GM21447 (cell line): ENCODE measurements around the gene HCAR3.
"Not testable (repeated sequence)": the region's sequence is repeated elsewhere in the genome, so short reads cannot be mapped to it uniquely, and the experiment has no call there.

ENCODE experiments used
- ATAC-seq: cut with Tn5 transposase; IDR thresholded peaks from one replicate; pipeline ENCODE4 v1.9.1; 2021; ENCODE audit not compliant: unreplicated experiment

Gene HCAR3

DNA sequence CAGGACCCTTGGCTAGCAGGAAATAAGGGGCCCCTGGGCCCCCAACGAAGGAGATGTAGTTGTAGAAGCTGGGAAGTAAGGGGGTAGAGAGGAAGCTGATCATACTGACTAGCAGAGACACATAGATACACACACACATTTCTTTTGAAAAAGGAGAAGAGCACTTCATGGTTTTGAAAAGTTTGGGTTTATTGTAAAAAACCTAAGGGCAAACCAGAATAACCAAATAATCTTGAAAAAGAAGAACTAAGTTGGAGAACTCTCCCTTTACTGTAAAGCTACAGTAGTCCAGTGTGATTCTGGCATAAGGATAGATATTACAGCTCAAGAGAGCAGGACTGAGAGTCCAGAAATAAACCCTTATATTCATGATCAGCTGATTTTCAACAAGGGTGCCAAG, 5.8 kb upstream of the HCAR3 start:
- ATAC-seq, result no peak

DNA sequence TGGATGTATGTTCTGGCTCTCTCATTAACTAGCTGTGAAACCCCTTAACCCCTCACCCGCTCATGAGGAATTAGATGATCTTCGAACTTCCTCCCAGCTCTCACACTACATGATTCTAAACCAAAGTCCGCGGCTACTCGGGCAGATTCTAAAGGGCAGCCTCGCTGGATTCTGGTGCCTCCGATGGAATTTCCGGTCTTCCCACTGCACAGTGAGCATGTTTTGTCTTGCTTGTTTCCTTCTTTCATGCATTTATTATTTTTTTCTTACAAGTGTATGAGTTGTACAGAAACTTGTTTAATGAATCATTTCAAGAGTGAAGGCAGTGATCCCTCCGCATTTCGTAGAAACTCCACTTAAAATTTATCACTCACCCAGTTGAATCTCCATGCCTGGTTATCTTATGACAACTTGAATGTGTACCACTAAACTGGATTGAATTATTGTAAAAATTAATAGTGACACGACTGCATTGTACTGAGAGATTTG, 4.5 kb upstream of the HCAR3 start:
- no peak for ATAC-seq

- not testable (repeated sequence) for ATAC-seq
These were observed 1.4 kb downstream of the HCAR3 start for GRCh38 chr12:122715211-122715610.

GRCh38 chr12:122713491-122714188, 3.0 kb downstream of the HCAR3 start:
- not testable (repeated sequence) for ATAC-seq

DNA sequence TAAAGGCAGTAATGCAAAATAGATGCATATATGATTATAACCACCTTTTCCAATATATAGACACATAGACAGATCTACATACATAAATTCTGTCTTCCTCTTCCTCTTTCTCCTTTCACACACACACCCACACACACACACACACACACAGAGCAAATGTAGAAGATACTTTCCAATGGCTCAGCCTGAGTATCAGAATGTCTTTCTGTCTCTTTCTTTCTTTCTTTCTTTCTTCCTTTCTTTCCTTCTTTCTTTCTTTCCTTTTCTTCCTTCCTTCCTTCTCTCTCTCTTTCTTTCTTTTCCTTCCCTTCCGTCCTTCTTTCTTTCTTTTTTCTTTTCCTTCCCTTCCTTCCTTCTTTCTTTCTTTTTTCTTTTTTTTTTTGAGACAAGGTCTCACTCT, 5.3 kb downstream of the HCAR3 start:
- not testable (repeated sequence) for ATAC-seq

- not testable (repeated sequence) for ATAC-seq
These were observed 6.3 kb downstream of the HCAR3 start for GRCh38 chr12:122710341-122710740.

DNA sequence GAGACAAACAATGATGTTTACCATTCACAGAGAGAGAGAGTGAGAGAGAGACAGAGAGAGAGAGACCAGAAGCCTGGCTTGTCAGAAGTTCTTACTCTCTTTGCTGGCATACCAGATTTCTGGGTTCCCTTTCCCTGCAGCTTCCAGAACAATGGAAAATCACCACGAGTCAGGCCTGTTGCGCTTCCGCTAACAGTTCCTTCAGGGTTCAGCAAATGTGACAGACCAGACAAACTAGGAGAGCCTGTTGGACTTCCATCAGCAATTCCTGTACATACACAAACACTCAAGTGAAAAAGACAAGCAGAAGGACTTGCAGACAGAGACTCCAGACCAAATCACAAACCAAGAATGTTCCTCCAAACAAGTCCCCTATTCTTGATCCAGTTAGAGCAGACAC, 7.3 kb downstream of the HCAR3 start:
- not testable (repeated sequence) for ATAC-seq

DNA sequence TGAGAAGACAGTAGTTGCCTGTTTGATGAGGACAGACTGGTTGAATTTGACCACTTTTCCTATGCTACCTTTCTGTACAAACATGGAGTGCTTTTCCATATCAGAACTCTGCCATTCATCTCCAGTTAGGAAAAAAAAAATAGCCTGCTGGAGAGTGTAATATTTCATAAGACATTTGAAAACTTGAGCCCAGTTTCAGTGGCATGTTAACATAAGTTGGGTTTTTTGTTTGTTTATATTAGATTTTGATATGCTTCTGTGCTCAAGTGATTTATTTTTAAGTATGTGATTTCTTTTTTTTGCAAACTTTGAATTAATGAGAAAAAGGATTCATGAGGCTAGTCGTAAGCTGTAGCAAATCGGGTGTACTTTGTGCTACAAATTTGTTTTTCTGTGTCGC, 12.8 kb downstream of the HCAR3 start:
- not testable (repeated sequence) for ATAC-seq

GRCh38 chr12:122702890-122703611, 13.6 kb downstream of the HCAR3 start, which contains the start of gene HCAR2:
HCAR2 (minus strand) TSS chr12:122703357; CDS start chr12:122703283, 74 bp downstream.
- not testable (repeated sequence) for ATAC-seq

DNA sequence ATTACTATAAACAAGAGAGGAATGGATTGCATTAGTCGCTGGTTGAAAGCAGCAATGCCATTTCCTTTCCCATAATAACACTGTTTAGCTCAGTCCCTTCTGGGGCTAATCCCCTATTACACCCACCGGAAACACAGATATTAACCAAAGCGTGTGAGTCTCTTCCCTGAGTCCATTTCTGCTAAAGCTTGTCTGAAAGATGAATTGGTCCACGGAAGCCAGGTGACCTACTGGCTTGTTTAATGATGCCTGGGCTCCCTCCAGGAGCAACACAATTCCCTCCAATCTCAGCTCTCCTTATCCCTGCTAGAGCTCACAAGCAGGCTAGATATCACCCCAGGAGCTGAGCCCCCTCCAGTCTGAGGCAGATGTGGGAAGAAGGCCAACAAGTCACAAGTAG, 15.1 kb downstream of the HCAR3 start:
- not testable (repeated sequence) for ATAC-seq

DNA sequence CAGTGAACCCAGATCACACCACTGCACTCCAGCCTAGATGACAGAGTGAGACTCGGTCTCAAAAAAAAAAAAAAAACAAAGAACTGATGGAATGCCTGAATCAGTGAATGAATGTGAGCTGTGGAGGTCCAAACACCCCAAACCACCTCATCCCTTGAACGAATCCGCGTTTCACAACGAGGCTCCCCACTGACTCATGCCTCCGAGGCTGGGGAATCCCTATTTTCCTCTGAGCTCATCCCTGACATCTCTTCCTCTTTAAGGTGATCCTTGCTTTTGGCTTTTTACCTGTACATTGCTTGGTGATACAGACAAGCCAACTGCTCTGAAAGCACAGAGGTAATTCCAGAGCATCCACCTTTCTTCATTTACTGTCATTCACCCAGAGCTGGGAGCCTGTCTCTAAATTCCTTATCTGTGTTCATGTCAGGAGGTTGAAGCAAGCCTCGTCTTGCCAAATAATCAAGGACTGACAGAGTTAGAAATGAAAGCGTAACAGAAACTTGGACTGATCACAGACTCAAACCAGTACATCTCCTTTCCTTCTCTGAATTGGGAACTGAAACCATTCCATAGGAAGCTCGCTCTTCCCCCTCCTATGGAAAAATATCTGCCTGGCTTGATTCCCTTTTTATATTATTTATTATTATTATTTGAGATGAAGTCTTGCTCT, 16.4 kb downstream of the HCAR3 start:
- ATAC-seq, result not testable (repeated sequence)

GRCh38 chr12:122696922-122697321, 19.7 kb downstream of the HCAR3 start:
- ATAC-seq, result not testable (repeated sequence)

- ATAC-seq, result no peak
These were observed 25.0 kb downstream of the HCAR3 start for GRCh38 chr12:122691566-122691965.

DNA sequence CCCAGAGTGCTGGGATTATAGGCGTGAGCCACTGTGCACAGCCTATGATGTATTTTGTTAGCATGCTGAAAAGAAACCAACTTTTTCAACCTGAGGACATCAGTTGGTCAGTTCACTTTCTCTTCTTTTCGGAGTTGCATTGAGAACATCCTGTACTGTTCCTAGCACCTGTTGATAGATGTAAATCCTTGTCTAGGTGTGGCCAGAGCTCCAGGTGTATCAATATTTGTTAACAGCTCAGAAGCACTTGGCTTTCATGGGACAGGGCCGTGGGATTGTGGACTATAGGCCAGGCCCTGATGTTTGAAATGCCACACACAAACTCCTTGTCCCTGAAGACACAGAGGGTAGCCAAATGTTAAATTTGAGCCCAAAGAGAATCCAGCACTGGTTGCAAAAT, 28.3 kb downstream of the HCAR3 start:
- no peak for ATAC-seq

DNA sequence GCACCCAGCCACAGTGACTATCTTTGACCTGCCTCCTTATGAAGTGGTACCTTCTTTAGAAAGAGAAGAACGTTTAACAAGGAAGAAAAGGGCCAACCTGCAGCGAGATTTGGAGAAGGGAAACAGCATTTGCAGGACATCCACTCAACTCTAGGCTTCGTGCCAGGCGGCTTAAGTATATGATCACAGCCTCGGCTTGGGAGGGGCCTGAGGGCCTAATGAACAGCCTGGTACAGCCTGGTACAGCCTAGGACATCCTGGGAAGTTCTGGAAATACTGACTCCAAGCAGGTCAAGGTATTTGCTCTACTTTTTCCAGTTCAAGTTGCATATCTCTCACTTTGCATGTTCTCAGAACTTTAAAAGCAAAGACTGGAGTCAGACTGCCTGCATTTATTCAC, 29.5 kb downstream of the HCAR3 start:
- ATAC-seq, result no peak

- ATAC-seq, result no peak
These were observed 30.1 kb downstream of the HCAR3 start for GRCh38 chr12:122686538-122686937.

DNA sequence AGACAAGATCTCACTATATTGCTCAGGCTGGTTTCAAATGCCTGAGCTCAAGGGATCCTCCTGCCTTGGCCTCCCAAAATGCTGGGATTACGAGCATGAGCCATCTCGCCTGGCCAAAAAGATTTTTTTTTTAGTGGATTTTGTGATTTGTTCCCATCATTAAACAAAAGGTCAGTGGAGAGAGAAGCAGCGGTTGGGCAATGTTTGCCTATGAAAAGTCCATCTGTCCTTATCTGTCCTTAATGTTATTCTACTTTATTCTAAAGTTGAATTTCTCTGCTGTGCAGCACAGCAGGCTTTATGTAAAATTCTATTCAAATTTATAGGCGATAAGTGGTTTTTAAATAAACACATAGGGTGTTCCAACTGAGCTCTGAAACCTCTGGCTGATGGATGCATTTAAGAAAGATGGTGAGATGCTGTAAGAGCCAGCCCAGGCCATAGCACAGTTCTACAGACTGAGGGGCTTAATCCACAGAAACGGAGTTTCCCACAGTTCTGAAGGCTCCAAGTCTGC, 32.3 kb downstream of the HCAR3 start:
- no peak for ATAC-seq

DNA sequence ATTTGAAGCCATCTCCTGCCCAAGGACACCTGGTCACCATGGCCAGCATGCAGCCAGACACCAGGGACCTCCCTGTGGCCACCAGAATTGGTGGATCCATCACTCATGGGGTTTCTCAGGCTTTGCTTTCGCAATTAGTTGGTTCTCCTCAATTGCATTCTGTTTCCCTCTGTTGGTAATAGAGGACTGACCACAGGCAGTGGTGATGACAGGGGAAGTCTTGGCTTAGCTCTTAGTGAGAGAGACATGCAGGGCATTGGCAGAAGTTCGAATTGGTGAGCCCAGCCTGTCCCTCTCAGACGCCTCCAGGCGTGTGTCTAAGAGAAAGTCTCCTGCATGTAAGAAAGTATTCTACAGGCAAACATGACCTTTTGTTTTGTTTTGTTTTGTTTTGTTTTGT, 34.8 kb downstream of the HCAR3 start:
- ATAC-seq, result no peak

DNA sequence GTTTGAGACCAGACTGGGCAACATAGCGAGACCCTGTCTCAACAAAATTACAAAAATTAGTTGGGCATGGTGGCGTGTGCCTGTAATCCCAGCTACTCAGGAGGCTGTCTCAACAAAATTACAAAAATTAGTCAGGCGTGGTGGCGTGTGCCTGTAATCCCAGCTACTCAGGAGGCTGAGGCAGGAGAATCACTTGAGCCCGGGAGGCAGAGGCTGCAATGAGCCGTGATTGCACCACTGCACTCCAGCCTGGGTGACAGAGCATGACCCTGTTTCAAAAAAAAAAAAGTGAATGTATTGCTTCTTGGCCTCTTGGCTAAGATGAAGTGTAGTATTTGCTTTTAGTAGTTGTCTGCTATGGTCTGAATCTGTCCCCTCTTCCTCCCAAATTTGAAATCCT, 35.6 kb downstream of the HCAR3 start:
- ATAC-seq, result not testable (repeated sequence)

GRCh38 chr12:122676781-122677180, 39.8 kb downstream of the HCAR3 start:
- ATAC-seq, result not testable (repeated sequence)

- not testable (repeated sequence) for ATAC-seq
These were observed 40.6 kb downstream of the HCAR3 start for GRCh38 chr12:122676015-122676414.
